ENCODE data around the gene KIF6.

Gene KIF6

DNA sequence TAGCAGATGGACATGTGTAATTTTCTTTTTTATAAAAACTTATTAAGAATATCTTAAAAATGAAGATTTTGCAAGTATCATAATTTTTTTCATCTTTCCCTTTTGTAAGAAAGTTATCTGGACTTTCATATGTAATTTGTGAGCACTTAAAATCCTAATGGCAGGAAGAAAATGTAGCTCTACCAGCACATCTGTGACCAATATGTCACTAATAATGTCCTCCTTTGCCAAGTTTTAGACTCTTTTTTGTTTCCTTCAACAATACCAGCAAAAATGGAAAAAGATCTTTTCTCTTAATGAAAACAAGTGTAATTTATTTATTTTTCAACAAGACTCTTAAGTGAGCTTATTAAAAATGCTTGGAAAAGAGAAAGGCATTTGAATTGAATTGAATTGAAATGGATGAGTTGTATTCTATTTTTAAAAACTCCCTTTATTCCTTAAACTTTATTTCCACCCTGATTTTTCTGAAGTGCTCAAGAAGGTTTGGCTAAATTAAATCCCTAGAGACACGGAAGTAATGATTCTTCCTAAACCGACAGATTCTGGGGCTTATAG lies 110.7 kb downstream of the KIF6 start:
- TF ChIP-seq CTCF (IDR thresholded peaks at IDR 0.05; ENCODE audit: low read depth, low read length) = no peak
- DNase-seq (ENCODE audit: extremely low read depth, low read depth) = no peak

- no peak for DNase-seq (ENCODE audit: extremely low read depth, low read depth)
- no peak for TF ChIP-seq CTCF (IDR thresholded peaks at IDR 0.05; ENCODE audit: low read depth, low read length)
Measured at GRCh38 chr6:39610221-39610620, 115.0 kb downstream of the KIF6 start.

- DNase-seq (ENCODE audit: extremely low read depth, low read depth) = no peak
- TF ChIP-seq CTCF (IDR thresholded peaks at IDR 0.05; ENCODE audit: low read depth, low read length) = no peak
Measured at GRCh38 chr6:39608652-39609345, 116.4 kb downstream of the KIF6 start.

DNA sequence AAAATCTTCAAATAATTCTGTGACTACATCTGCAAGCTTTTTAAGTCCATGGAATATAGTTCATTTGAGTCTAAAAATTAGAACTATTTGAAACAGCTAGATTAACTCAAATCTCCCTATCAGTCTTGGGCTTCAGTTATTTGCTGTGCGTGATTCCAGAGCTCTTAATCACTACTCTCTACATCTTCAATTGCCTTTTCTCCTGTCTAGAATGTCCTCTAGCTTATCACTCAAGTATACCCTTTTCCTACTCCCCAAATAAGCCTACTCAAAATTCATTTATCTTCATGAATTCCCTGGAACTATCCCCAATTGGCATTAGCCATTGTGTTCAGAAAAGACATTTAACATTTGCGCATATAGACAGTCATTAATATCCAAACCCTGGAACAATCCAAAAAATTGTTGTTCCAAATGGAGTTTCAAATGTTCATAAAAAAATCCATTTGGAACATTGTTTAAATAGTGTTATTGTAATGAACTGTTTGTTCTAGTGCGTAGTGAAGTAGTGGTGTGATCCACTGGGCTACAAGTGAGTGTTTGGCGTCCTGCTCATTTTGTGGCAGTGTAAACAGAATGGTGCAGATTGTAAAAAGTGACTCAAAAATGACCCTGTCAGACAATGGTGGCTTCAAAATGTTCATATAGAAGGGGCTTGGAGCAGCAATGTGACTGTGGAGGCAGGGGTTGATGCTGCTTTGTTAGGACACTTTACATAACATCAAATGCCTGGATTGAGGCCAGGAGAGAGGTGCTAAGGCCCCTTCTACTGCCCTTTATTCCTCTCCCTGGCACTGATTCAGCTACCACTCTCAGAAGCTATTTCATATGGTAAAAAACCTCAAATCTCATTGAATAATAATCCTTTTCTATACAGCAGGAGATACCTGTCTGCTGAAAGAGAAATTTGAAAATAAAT lies 122.3 kb downstream of the KIF6 start:
- no peak for DNase-seq (ENCODE audit: extremely low read depth, low read depth)
- TF ChIP-seq CTCF (IDR thresholded peaks at IDR 0.05; ENCODE audit: low read depth, low read length) = no peak

DNA sequence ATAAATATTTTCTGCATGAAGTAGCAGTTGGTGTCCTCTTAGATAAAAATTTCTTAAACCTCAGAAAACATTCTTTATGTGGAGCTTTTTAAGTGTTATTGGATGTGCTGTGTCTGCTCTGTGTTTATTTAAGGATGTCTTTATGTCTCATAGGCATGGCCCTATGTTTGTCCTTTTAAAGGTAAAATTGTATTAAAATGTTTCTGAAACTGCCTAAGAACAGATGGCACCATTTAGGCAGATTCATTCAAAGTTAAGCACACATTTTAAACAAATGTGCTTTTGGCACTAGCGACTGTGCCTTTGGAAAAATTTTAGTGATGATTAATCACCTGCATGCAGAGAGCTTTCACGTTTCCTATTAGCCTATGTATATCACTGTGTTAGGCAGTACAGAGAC lies 125.2 kb downstream of the KIF6 start:
- TF ChIP-seq CTCF (IDR thresholded peaks at IDR 0.05; ENCODE audit: low read depth, low read length) = no peak
- DNase-seq (ENCODE audit: extremely low read depth, low read depth) = no peak

GRCh38 chr6:39599341-39599740 lies 125.9 kb downstream of the KIF6 start:
- DNase-seq (ENCODE audit: extremely low read depth, low read depth) = no peak
- TF ChIP-seq CTCF (IDR thresholded peaks at IDR 0.05; ENCODE audit: low read depth, low read length) = no peak

- no peak for TF ChIP-seq CTCF (IDR thresholded peaks at IDR 0.05; ENCODE audit: low read depth, low read length)
- DNase-seq (ENCODE audit: extremely low read depth, low read depth) = no peak
Measured at GRCh38 chr6:39594285-39594684, 130.9 kb downstream of the KIF6 start.

All from AG09319 (cell line).